Progenitor cell of endocrine pancreas (in vitro differentiated cells): ENCODE results near the gene SUMF2. TPM values are rescaled to one million over a fixed set of nuclear protein-coding genes. Genes with fewer than 3 reads are reported as not detected.
"Not testable (repeated sequence)": the region's sequence is repeated elsewhere in the genome, so short reads cannot be mapped to it uniquely, and the experiment has no call there.

Source experiments
- DNase-seq: peaks from one replicate; pipeline ENCODE4 v3.0.0; 2021; ENCODE audit warnings: low spot score; ENCODE audit not compliant: unreplicated experiment
- H3K27ac Mint-ChIP-seq: 2 replicates; pipeline ENCODE4 v1.8.0; 2021; ENCODE audit warnings: mild to moderate bottlenecking, moderate library complexity, mixed read lengths
- H3K27me3 Mint-ChIP-seq: 2 replicates; pipeline ENCODE4 v1.8.0; 2021; ENCODE audit warnings: mixed read lengths
- H3K36me3 Mint-ChIP-seq: 2 replicates; pipeline ENCODE4 v1.8.0; 2022; ENCODE audit warnings: mixed read lengths; ENCODE audit not compliant: insufficient read depth
- H3K4me1 Mint-ChIP-seq: 2 replicates; pipeline ENCODE4 v1.8.0; 2021; ENCODE audit warnings: low read depth, mixed read lengths
- H3K4me3 Mint-ChIP-seq: 2 replicates; pipeline ENCODE4 v1.8.0; 2021; ENCODE audit warnings: low read depth, mild to moderate bottlenecking, moderate library complexity, mixed read lengths
- H3K9me3 Mint-ChIP-seq: 2 replicates; pipeline ENCODE4 v1.8.0; 2021; ENCODE audit warnings: low read depth, mixed read lengths
- CTCF ChIP-seq: fragments of 200-600 bp; sonication (generic); IDR thresholded peaks from one replicate; pipeline ENCODE4 v1.5.0; 2021; ENCODE audit warnings: antibody characterized with exemption, mild to moderate bottlenecking; ENCODE audit not compliant: unreplicated experiment
- total RNA-seq: library from RNA; stranded (reverse); gene quantifications from 2 replicates; pipeline ENCODE4 v1.2.1, GENCODE V29; 2021

Gene SUMF2
- total RNA-seq, 1 donor from 2014 or later, result 89.5 TPM

GRCh38 chr7:56053379-56053778 is 10.7 kb upstream of the SUMF2 start:
- peak overlapping the region; percentile 95 for H3K4me3 Mint-ChIP-seq
- DNase-seq, result no peak
- peaks cover 20% of the 10 kb centered on the region for H3K36me3 Mint-ChIP-seq
- no peaks in the 10 kb centered on the region for H3K9me3 Mint-ChIP-seq
- H3K27me3 Mint-ChIP-seq, result no peaks in the 10 kb centered on the region
- TF ChIP-seq CTCF, result no peak
- H3K27ac Mint-ChIP-seq, result peak overlapping the region; percentile 90
- peaks cover 14% of the 10 kb centered on the region for H3K4me1 Mint-ChIP-seq

GRCh38 chr7:56053993-56054392 is 10.1 kb upstream of the SUMF2 start:
- no peaks in the 10 kb centered on the region for H3K9me3 Mint-ChIP-seq
- H3K4me1 Mint-ChIP-seq, result peaks cover 14% of the 10 kb centered on the region
- TF ChIP-seq CTCF, result no peak
- H3K4me3 Mint-ChIP-seq, result peak overlapping the region; percentile 37
- no peak for DNase-seq
- H3K27ac Mint-ChIP-seq, result no peak overlapping the region
- H3K36me3 Mint-ChIP-seq, result peaks cover 20% of the 10 kb centered on the region
- H3K27me3 Mint-ChIP-seq, result no peaks in the 10 kb centered on the region

- no peak for TF ChIP-seq CTCF
- DNase-seq, result no peak
- Mint-ChIP-seq H3K27me3 (no peaks in the 10 kb centered on the region), H3K36me3 (peaks cover 36% of the 10 kb centered on the region), H3K4me1 (peaks cover 15% of the 10 kb centered on the region), H3K4me3 (no peak overlapping the region), H3K9me3 (no peaks in the 10 kb centered on the region), H3K27ac (peak overlapping the region; percentile 49)
These were observed 1.7 kb upstream of the SUMF2 start for GRCh38 chr7:56062382-56062781.

GRCh38 chr7:56063500-56063881 is 595 bp upstream of the SUMF2 start:
- Mint-ChIP-seq H3K27ac (peak overlapping the region; percentile 99), H3K4me1 (peaks cover 15% of the 10 kb centered on the region), H3K9me3 (no peaks in the 10 kb centered on the region), H3K4me3 (peak overlapping the region; percentile 94), H3K36me3 (peaks cover 30% of the 10 kb centered on the region), H3K27me3 (no peaks in the 10 kb centered on the region)
- no peak for TF ChIP-seq CTCF
- DNase-seq, result no peak

GRCh38 chr7:56066376-56066775 is 2.3 kb downstream of the SUMF2 start:
- not testable (repeated sequence) for H3K4me3 Mint-ChIP-seq, H3K27me3 Mint-ChIP-seq, H3K27ac Mint-ChIP-seq, H3K9me3 Mint-ChIP-seq, DNase-seq
- H3K36me3 Mint-ChIP-seq, result peaks cover 30% of the 10 kb centered on the region
- peaks cover 15% of the 10 kb centered on the region for H3K4me1 Mint-ChIP-seq

GRCh38 chr7:56074371-56074791 is 10.3 kb downstream of the SUMF2 start:
- H3K9me3 Mint-ChIP-seq, result no peaks in the 10 kb centered on the region
- peak; percentile 80 for DNase-seq
- H3K27ac Mint-ChIP-seq, result peak overlapping the region; percentile 78
- TF ChIP-seq CTCF, result peak; percentile 91
- peaks cover 1% of the 10 kb centered on the region for H3K4me1 Mint-ChIP-seq
- no peak overlapping the region for H3K4me3 Mint-ChIP-seq
- peaks cover 13% of the 10 kb centered on the region for H3K36me3 Mint-ChIP-seq
- H3K27me3 Mint-ChIP-seq, result no peaks in the 10 kb centered on the region
